Inflammatory macrophage treated with lipopolysaccharide for 4 hours (primary cell): ENCODE measurements around the gene UMPS.
"Not testable (repeated sequence)": the region's sequence is repeated elsewhere in the genome, so short reads cannot be mapped to it uniquely, and the experiment has no call there.

Source experiments
- DNase-seq: peaks from one replicate; pipeline ENCODE4 v3.0.0-alpha.2; 2020

UMPS gene

GRCh38 chr3:124707656-124708062 lies 22.6 kb upstream of the UMPS start:
- no peak for DNase-seq

- DNase-seq: no peak
Measured at GRCh38 chr3:124714223-124714853, 15.9 kb upstream of the UMPS start.

- no peak for DNase-seq
Measured at GRCh38 chr3:124722589-124722988, 7.7 kb upstream of the UMPS start.

- no peak for DNase-seq
Measured at GRCh38 chr3:124730941-124731297, 667 bp downstream of the UMPS start.

GRCh38 chr3:124731760-124732159 lies 1.5 kb downstream of the UMPS start:
- DNase-seq: no peak

- DNase-seq: no peak
Measured at GRCh38 chr3:124741027-124741426, 10.8 kb downstream of the UMPS start.

- DNase-seq: no peak
Measured at GRCh38 chr3:124745756-124746155, 15.5 kb downstream of the UMPS start.

- no peak for DNase-seq
Measured at GRCh38 chr3:124747111-124747981, 17.1 kb downstream of the UMPS start.

GRCh38 chr3:124748560-124749198 lies 18.4 kb downstream of the UMPS start:
- no peak for DNase-seq

- not testable (repeated sequence) for DNase-seq
Measured at GRCh38 chr3:124749877-124750276, 19.6 kb downstream of the UMPS start.

GRCh38 chr3:124751501-124751900 lies 21.2 kb downstream of the UMPS start:
- DNase-seq: no peak

GRCh38 chr3:124752051-124752450 lies 21.8 kb downstream of the UMPS start:
- no peak for DNase-seq

- not testable (repeated sequence) for DNase-seq
Measured at GRCh38 chr3:124757926-124758325, 27.7 kb downstream of the UMPS start.

- DNase-seq: no peak
Measured at GRCh38 chr3:124758851-124759635, 28.8 kb downstream of the UMPS start.

- DNase-seq: no peak
Measured at GRCh38 chr3:124759666-124760401, 29.6 kb downstream of the UMPS start.

- no peak for DNase-seq
Measured at GRCh38 chr3:124760601-124761000, 30.3 kb downstream of the UMPS start.

GRCh38 chr3:124761250-124761796 lies 31.1 kb downstream of the UMPS start:
- peak; percentile 79 for DNase-seq

GRCh38 chr3:124761935-124762660 lies 31.8 kb downstream of the UMPS start:
- no peak for DNase-seq

GRCh38 chr3:124762661-124763011 lies 32.4 kb downstream of the UMPS start:
- no peak for DNase-seq

GRCh38 chr3:124763206-124763605 lies 33.0 kb downstream of the UMPS start:
- DNase-seq: no peak

- DNase-seq: no peak
Measured at GRCh38 chr3:124763644-124764358, 33.5 kb downstream of the UMPS start.
